HG03135 (cell line): ENCODE data around the gene LCA5L.
"Not testable (repeated sequence)": the region's sequence is repeated elsewhere in the genome, so short reads cannot be mapped to it uniquely, and the experiment has no call there.

Experiments
- ATAC-seq: cut with Tn5 transposase; IDR thresholded peaks from one replicate; pipeline ENCODE4 v1.9.1; 2021; ENCODE audit warnings: mild to moderate bottlenecking, moderate library complexity; ENCODE audit not compliant: unreplicated experiment

LCA5L gene

DNA sequence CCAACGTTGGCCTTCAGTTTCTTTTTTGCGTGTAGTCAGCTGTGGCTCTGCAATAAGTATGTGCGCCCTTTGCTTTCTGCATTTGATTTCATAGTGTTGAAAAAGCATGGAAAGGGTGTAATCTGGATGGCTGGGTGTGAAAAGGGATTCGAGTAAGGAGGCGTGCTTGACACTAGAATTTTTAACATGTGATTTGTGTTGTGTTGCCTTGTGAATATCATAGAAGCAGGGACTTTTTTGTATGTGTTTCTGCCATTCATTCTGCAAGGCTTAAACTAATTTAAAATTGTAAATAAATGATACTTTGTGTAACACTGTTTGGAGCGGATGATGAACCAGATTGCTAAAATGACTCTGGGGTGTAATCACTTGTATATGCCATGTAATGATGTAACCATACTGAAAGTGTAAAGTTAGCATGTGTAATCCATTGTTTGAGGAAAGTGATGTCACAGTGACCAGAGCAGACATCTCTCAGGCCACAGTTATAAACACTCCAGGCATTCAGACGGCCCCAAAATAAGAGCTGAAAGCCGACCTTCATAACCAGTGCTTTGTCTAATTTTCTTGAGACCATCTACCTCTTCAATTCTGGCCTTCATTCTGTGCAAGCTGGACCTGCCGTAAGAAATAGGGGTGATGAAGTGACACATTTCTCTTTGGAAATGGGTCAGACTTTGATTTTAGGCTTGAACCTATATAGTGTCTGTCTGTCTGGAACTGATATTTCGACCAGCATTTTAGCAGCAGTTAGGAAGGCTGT lies 6.8 kb upstream of the LCA5L start:
- no peak for ATAC-seq

DNA sequence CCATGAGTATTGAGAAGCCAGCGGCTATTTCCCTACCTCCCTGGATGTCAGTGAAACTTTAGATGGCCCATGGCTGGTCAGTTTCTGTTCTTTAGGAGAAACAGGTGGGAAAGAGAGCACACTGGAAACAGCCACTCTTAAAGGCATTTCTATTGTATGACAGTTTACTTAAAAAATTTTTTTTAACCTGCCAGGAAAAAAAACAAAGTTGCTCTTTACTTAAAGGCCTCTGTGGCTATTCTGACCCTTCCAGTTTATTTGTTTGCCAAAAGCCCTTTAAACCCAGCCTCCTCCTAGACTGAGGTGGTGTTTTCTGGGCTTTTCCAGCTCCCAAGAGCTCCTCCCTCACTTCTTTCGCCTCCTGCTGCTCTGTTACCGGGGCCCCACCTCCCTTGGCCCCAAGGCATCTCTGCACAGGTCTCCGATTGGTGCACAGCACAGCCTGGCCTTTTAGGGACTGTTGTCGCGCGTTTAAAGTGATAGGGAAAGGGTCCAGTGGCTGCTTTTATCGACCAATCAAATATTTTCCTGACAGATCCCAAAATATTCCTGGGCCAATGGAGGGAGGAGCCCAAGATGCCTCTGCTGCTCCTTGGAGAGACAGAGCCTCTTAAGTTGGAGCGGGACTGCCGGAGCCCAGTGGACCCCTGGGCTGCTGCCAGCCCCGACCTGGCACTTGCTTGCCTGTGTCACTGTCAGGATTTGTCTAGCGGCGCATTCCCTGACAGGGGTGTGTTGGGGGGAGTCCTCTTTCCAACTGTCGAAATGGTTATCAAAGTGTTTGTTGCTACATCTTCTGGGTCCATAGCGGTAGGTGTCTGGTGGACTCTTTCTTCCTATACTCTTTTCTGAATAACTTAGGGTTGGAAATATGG lies 6.0 kb upstream of the LCA5L start, which contains the start of gene SH3BGR:
Gene SH3BGR (plus strand): TSS at position 639 of the 875 bp plus-strand sequence. CDS start 127 bp downstream, at position 766.
- ATAC-seq: no peak

DNA sequence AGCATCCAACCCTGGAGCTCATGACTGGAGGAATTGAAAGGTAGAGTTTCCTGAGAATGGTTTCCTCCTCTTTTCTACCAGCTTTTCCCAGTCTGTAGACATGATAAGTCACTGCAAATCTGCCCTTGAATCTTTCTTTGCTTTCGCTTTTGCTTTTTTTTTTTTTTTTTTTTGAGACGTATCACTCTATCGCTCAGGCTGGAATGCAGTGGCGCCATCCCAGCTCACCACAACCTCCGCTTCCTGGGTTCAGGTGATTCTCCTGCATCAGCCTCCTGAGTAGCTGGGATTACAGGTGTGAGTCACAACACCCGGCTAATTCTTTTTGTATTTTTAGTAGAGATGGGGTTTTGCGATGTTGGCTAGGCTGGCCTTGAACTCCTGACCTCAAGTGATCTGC lies 1.7 kb upstream of the LCA5L start:
- ATAC-seq: no peak

DNA sequence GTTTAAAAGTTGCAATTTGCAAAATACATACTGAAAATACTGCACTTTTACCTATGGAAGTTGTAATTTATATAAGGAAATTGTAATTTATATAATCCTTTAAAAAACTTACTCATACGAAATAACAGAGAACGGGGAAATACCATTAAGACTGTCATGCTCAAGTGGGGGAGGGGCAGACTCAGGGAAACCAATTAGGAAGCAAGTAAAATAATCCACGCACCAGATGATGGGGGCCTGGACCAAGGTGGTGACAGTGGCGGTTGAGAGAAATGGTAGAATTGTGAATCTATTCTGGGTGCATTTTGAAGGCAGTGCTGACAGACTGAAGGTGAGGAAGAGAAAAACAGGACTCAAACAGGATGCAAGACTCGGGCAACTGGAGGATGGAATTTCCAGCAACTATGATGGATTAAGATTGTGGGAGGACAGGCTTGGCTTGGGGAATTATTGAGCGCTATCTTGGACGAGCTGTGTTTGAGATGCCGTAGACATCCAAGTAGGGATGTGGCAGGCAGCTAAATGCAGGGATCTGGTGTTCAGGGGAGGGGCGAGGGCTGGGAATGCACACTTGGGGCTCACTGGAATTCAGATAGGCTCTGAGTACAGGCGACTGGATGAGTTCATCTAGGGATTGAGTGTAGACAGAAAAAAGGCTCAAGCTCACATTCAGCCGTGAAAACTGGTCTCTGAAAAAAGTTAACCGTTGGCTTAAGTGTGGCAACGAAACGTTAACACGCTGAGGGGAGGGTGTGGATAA lies 977 bp downstream of the LCA5L start:
- ATAC-seq: no peak

DNA sequence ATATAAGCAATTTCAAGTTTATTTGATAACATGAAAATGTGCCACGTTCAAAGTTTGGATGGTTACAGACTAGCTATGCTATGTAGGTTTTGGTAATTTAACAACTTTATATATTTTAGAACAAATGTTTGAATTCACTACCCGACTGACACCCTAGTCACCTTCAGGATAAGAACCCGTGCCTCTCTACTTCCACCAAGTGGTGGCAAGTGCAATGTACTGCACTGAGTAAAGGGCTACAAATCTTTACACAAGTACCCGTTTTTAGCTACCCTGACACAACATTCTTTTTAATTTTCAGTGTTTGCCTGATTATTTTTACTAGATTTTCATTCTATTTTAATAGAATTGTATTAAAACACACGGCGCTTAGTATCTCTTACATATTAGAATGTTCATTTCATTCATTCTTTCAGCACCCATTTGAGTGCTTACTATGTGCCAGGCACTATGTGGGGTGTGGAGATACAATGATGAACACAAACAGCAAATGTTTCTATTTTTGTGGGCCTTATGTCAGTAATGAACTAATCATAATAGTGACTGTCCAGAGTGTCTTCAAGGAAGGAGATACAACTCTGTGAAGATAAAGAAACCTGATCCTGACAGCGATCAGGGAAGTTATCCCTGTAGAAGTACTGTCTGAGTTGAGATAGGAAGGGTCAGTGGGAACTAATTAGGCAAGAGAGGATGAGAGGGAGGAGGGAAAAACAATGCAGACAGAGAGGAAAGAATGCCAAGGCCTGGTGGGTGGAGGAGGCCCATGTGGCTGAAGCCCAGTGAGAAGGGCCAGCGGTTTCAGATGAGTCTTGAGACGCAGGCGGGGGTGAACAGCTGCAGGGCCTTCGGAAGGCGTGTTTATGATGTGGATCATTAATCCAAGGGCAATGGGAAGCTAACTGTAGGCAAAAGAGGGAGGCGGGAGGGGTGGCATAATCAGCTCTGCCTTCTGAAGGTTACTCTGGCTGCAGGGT lies 3.8 kb downstream of the LCA5L start:
- ATAC-seq: no peak

DNA sequence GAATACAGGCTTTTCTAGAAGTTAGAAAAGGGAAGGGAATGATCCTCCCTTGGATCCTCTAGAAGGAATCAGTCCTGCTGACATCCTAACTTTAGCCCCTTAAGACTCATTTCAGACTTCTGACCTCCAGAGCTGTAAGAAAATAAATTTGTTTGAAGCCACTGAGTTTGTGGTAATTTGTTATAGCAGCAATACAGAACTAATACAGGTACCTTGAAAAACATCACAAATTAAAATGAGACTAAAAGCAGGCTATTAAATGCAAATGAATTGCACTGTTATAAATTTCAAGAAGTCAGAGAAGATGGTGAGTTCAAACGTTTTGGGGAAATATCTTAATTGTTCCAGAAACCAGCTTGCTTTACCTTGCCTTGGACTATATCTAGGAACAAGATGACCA lies 6.3 kb downstream of the LCA5L start:
- no peak for ATAC-seq

DNA sequence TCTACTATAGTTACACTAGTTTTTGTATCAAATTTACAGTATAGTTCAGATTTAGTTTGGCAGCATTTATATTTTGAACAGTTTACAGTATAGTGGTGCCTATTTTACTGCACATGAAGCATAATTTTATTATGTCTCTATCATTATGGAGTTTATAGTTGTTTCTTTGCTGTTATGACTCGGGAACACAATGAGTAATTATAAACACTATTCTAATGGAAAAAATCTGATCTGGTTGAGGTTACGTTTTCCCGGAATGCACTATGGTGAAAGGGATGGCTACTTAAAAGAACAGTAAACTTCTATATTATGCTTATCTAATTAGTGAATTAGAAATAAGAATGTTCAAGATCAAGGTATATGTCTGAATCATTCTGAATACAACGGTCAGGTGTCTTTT lies 10.6 kb downstream of the LCA5L start:
- no peak for ATAC-seq

DNA sequence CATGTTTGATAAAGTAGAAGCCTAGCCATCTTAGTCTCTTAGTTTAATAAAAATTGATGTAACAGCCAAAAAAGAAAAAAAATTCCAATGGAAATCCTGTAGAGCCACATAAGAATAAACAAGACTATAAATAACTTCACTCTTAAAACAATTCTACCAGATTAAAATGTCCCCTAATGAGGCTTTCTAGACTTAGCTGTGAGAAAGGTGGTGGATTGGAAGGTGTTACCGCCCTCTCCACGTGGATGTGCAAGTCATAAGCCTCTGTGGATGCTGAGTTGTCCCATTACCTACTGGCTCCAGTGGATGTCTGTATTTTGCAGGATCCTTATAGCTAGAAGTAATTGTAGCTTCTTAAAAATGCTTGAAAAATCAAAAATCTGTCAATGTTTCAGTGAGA lies 14.6 kb downstream of the LCA5L start:
- no peak for ATAC-seq

DNA sequence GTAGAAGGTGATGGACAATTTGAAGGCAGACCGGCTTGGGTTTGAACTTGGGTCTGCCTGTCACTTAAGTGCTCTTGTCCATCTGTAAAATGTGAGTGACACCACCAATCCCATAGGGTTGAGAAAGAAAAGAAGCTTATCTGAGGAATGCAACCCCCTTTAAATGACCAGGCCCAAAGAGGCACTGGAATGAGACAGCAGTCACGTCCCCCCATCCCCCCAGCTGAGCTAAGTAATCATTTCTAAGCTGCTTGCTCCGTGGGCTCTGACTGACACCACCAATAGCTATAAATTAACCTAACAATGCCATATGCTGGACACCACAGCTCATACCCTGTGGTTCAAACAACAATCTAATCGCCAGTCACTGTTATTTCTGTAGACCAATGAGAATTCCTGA lies 15.1 kb downstream of the LCA5L start:
- ATAC-seq: no peak

DNA sequence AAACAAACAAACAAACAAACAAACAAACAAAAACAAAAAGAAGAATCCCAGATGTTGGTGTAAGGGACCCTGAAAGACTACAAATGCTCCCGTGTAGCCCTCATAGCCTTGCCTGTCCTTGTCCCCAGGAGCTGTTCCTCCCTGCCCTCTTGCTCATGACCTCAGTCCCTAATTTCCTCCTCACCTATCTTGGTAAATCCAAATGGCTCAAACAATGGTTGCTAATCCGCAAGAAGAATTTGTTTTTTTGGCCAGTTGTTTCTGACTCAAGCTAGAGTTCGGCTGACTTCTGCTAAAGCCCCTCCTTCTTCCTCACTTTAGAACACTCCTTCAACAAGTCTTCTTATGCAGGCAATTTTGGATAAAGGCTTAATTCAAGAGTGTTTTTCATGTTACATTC lies 15.6 kb downstream of the LCA5L start:
- no peak for ATAC-seq

DNA sequence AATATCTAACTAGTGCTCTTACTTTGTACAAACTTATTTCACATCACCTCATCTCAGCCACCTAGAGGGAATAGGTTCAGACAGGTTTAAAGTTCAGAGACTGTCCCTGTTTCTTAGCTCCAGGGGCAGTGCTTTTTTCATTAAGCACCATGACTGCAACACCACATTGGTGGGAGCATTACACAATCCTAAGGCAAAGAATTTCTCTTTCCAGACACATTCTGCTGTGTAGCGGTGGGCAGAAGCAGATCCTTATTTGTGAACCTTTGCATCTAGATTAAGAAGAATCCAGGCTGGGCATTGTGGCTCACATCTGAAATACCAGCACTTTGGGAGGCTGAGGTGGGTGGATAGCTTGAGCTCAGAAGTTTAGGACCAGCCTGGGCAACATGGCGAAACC lies 16.1 kb downstream of the LCA5L start:
- ATAC-seq: no peak

DNA sequence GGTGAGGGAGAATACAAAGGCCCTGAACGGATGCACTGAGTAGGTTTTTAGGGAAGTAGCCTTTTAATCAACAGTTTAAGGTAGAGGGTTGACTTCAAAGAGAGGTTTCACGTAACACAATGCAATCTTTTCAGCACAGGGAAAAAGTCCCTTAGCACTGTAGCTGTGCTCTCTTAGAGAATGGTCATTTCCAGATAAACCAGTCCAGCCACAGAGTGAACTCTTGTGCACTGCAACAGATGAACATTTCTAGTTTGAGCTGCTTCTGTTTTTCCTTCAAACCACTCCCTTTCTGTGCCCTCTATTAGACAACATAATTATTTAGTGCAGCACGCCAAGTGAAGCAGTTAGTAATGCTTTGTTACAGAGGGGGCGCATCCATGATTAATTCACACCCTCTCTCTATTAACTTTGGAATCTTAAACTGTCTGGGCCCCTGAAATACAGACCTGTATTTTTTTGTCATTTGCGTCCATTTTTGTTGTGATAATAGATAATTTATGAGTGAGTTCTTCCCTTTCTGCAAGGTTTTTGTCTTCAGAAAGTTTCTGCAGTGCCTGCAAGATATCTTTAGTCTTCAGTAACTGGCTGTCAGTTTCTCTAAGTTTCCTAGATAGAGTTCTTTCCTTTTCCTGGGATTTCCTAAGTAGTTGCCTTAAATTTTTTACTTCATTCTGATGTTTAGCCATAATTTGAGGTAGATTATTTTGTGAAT lies 22.9 kb downstream of the LCA5L start:
- no peak for ATAC-seq

DNA sequence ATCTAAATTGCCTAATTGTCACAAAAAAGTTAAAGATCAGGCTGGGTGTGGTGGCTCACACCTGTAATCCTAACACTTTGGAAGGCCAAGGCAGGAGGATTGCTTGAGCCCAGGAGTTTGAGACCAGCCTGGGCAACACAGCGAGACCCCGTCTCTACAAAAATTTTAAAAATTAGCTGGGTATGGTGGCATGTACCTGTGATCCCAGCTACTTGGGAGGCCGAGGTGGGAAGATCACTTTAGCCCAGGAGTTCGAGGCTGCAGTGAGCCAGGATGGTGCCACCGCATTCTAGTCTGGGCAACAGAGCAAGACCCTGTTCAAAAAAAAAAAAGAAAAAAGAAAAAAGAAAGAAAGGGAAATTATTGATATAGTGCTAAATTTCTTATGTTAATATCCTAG lies 26.4 kb downstream of the LCA5L start:
- not testable (repeated sequence) for ATAC-seq

DNA sequence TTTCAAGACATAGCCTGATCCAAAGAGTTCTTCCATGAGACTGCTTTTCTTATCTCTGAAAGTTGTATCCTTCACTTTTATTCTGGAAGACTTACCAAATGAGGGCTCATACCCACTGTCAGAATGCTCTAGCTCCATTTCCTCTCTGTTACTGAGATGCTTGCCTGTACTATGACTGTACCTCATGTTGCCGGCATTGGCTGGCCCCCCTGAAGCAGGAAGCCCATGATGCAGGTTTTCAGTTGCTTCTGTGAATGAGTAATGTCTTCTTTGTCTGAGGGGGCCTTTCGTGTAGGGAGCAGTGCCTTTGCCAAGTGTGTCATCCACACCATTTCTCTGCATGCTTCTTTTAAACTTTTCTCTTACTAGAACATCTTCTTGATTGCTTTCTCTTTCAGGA lies 39.5 kb downstream of the LCA5L start:
- no peak for ATAC-seq

DNA sequence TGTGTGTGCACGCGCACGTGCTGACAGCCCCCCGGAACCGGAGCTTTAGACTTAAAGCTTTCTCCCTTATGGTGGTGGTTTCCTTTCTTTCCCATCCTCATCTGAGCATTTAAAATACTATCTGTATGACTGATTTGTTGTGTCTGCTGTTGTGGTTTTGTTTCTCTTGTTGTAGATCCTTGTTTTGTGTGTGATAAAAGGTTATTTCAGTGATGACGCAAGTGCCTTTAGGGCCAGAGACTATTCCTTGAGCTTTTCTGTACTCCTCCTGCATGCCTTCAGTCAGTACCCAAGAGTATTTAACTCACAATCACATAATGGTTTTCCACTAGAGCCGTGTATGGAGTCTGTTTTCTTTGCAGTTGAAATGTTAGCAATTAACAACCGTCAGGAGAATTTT lies 45.4 kb downstream of the LCA5L start:
- no peak for ATAC-seq

DNA sequence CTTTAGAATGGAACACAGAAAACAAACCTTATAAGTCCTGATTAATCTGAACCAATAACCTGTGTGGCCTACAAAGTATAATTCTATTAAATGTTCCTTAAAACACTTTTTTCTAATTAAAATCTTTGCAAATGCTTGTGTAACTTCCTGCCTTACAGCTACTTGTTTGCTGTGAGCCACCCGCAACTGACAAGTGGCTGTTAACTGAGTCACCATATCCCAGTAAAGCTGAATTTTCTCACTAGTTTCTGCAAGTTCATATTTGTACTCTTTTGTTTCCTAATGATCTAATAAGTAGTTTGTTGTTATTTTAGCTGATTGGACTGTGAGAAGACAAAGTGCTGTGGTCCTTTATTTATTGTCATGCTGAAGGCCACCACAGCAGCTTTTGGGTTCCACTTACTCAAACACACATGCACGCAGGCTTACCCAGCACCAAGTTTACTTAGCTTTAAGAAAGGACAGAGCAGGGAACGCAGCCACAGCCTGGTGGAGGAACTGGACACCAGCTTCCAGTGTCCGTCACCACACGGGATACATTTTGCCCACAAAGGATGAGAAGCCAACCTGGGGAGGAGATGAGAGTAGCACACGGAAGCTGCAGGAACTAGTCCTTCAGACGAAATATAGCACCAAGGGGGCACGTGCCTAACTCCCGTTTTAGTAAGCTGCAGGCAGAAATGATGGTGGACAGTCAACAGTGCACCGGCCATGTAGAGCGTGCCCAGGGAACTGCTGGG lies 47.8 kb downstream of the LCA5L start:
- ATAC-seq: no peak

DNA sequence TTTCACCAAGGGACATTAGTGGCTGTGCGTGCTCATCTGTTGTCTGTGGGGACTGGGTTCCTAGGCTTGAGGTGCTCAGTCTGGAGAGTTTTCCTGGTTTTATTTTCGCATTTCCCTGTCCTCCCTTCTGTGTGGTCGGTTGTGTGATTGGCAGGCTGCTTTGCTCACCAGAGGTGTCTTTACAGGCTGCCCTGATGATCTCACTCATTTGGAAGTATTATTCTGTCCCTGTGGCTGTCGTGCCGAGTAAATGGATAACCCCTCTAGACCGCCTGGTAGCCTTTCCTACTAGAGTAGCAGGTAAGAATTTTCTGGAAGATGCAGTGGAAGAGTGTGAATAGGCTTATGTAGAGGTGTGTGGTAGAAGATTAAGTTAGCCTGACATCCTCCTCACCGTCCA lies 52.6 kb downstream of the LCA5L start:
- no peak for ATAC-seq

DNA sequence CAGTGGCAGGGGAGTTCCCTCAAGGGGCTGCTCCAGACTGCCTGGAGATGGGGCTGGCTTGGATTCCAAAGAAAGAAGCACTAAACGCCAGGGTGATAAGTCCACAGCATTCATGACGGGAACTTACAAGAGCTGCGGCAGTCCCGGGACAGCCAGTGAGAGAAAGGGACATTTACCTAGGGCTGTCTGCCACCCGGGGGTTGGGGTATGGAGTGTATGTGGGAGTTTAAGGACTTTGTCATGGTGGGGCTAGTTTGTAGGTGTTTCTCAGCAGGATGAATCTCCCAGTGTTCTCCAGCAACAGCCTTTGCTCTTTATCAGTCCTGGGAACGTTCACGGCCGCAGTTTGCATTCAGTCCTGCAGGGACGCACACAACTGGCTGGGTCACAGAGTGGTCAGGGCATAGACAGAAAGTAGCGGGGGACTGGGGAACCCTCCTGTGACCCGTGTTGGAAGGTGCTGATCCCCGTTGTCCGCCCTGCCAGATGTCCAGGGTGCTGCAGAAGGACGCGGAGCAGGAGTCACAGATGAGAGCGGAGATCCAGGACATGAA lies 55.3 kb downstream of the LCA5L start:
- no peak for ATAC-seq

DNA sequence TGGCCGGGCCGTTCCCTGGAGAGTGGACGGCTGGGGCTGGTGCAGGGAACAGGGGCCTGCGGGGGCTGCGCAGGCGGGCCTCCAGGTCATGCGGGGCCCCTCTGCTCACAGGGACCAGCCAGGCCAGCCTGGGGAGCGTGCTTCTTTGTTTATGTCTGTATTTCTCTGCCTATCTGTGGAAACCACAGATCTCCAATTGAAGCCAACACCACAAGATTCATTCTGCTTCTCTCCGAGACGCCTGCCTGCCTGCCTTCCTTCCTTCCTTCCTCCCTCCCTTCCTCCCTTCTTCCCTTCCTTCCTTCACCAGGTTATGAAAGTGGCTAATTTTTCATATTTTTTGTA lies 56.8 kb downstream of the LCA5L start:
- ATAC-seq: no peak
